GM19025 (cell line): ENCODE measurements around the gene CYP2B6.
"Not testable (repeated sequence)": the region's sequence is repeated elsewhere in the genome, so short reads cannot be mapped to it uniquely, and the experiment has no call there.

Source experiments
- ATAC-seq: cut with Tn5 transposase; IDR thresholded peaks from one replicate; pipeline ENCODE4 v1.9.1; 2021; ENCODE audit warnings: mild to moderate bottlenecking, low read depth, moderate library complexity; ENCODE audit not compliant: unreplicated experiment

Gene CYP2B6

GRCh38 chr19:40990972-40991381 is at the start of gene CYP2B6:
Gene CYP2B6, plus strand, starts transcription at chr19:40991282. Its CDS starts 24 bp downstream, at chr19:40991306.
- ATAC-seq, result no peak

GRCh38 chr19:40941481-40942219 is 49.4 kb upstream of the CYP2B6 start:
- ATAC-seq, result no peak

- ATAC-seq, result no peak
Measured at GRCh38 chr19:40945645-40946044, 45.4 kb upstream of the CYP2B6 start.

GRCh38 chr19:40947114-40947513 is 44.0 kb upstream of the CYP2B6 start:
- no peak for ATAC-seq

- ATAC-seq, result no peak
Measured at GRCh38 chr19:40947573-40947972, 43.5 kb upstream of the CYP2B6 start.

DNA sequence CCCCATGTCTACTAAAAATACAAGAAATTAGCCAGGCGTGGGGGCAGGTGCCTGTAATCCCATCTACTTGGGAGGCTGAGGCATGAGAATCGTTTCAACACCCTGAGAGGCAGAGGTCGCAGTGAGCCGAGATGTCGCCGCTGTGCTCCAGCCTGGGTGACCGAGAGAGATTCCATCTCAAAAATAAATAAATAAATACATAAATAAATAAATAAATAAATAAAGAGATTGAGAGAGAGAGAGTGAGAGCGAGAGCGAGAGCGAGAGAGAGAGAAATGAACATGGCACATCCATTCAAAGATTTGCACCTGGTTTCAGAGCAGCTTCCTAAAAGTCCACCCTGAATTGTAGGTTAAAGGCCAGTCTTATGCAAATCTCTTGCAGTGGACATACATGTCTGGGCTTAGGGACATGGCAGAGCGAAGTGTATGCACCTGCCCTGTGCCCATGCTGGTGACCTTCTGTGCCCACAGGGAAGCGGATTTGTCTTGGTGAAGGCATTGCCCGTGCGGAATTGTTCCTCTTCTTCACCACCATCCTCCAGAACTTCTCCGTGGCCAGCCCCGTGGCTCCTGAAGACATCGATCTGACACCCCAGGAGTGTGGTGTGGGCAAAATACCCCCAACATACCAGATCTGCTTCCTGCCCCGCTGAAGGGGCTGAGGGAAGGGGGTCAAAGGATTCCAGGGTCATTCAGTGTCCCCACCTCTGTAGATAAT is 42.3 kb upstream of the CYP2B6 start:
- no peak for ATAC-seq

DNA sequence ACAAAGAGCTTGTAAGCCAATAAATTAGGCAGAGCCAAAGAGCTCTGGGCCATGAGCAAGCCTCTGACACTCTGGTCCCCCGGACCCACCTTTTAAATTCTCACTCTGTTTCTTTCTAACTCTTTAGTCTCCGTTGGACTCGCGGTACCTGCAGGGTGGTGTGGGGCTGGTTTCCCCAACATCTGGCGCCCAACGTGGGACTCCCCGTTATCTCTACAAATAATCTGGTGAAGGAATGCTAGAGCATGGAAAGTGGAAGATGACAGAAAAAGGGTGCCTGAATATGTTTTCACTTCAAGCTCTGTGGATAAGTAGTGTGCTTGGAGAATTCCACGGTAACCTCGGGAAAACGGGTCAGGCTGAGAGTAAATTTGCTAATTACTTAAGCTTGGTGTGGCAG is 36.5 kb upstream of the CYP2B6 start:
- no peak for ATAC-seq

DNA sequence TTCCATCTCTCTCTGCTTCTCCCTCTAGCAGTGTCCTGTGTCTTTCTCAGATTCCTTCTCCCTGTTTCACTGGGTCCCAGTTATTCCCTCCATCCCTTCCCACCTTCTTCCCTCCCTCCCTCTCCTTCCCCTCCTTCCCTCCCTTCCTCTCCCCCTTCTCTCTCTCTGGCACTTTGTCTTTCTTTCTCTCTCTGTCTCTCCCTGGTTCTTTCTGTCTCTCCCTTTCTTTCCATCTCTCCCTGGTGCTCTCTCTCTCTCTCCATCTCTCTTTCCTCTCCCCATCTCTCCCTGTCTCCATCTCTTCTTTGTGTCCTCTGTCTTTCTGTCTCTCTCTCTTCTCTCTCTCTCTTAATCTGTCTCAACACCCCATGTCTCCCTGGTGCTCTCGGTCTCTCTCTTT is 31.7 kb upstream of the CYP2B6 start:
- ATAC-seq, result no peak

DNA sequence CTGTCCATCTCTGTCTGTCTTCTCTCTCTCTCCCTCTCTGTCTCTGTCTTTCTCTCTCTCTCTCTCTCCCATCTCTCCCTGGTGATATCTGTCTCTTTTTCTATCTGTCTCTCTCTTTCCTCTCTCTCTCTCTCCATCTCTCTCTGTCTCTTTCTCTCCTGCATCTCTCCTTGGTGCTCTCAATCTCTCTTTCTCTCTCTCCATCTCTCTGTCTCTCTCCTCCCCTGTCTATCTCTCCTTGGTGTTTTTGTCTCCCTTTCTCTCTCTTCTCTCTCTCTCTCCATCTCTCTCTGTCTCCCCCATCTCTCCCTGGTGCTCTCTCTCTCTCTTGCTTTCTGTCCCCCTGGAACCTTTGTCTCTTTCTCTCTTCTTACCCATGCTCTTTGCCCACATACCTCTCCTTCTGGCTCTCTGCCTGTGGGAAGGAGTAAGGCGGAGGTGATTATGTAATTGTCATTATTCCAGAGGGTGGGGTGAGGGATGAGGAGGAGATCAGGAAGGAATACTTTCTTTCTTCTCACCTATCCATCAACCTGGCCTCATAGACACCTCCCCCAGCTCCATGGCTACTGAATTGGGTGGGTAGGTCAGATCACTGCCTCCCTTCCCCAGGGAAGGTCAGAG is 30.9 kb upstream of the CYP2B6 start:
- no peak for ATAC-seq

DNA sequence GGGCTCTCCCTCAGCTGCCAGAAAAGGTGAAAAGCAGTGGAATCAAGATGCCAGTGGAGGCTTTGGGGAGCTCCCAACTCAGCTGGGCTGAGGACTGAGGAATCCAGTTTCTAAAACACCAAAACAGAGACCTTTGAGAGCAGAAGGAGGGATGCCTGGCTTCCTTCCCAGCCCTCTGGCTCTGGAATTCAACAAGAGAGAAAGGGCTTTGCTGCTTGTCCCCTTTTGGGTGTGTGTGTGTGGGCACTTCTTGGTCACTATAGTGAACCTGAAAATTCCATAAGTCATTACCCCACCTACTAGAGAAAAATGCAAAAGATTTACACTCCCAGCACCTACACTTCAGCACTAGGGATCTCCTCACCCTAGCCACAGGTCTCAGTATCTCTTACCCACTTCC is 30.3 kb upstream of the CYP2B6 start:
- no peak for ATAC-seq

GRCh38 chr19:40962460-40962961 is 28.6 kb upstream of the CYP2B6 start:
- ATAC-seq, result no peak

DNA sequence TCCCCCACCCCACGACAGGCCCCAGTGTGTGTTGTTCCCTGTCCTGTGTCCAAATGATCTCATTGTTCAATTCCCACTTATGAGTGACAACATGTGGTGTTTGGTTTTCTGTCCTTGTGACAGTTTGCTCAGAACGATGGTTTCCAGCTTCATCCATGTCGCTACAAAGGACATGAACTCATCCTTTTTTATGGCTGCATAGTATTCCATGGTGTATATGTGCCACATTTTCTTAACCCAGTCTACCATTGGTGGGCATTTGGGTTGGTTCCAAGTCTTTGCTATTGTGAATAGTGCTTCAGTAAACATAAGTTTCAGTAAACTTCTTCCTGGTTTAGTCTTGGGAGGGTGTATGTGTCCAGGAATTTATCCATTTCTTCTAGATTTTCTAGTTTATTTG is 26.7 kb upstream of the CYP2B6 start:
- ATAC-seq, result not testable (repeated sequence)

- ATAC-seq, result not testable (repeated sequence)
Measured at GRCh38 chr19:40965351-40965750, 25.7 kb upstream of the CYP2B6 start.

DNA sequence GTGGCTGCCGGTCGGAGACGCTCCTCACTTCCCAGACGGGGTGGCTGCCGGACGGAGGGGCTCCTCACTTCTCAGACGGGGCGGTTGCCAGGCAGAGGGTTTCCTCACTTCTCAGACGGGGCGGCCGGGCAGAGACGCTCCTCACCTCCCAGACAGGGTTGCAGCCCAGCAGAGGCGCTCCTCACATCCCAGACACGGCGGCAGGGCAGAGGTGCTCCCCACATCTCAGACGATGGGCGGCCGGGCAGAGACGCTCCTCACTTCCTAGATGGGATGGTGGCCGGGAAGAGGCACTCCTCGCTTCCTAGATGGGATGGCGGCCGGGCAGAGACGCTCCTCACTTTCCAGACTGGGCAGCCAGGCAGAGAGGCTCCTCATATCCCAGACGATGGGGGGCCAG is 24.5 kb upstream of the CYP2B6 start:
- ATAC-seq, result not testable (repeated sequence)

- not testable (repeated sequence) for ATAC-seq
Measured at GRCh38 chr19:40968065-40968464, 23.0 kb upstream of the CYP2B6 start.

GRCh38 chr19:40969721-40970120 is 21.4 kb upstream of the CYP2B6 start:
- not testable (repeated sequence) for ATAC-seq

DNA sequence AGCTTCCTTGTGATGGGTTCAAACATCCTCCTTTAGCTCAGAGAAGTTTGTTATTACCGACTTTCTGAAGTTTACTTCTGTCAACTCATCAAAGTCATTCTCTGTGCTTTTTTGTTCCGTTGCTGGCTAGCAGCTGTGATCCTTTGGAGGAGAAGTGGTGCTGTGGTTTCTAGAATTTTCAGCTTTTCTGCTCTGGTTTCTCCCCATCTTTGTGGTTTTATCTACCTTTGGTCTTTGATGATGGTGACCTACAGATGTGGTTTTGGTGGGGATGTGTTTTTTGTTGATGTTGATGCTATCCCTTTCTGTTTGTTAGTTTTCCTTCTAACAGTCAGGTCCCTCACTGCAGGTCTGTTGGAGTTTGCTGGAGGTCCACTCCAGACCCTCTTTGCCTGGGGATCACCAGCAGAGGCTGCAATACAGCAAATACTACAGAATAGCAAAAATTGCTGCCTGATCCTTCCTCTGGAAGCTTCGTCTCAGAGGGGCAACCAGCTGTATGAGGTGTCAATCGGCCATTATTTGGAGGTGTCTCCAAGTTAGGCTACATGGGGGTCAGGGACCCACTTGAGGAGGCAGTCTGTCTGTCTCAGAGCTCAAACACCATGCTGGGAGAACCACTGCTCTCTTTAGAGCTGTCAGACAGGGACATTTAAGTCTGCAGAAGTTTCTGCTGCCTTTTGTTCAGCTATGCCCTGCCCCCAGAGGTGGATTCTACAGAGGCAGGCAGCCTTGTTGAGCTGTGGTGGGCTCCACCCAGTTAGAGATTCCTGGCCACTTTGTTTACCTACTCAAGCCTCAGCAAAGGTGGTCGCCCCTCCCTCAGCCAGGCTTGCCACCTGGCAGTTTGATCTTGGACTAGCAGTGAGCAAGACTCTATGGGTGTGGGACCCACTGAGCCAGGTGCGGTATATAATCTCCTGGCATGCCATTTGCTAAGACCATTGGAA is 20.4 kb upstream of the CYP2B6 start:
- ATAC-seq, result not testable (repeated sequence)

DNA sequence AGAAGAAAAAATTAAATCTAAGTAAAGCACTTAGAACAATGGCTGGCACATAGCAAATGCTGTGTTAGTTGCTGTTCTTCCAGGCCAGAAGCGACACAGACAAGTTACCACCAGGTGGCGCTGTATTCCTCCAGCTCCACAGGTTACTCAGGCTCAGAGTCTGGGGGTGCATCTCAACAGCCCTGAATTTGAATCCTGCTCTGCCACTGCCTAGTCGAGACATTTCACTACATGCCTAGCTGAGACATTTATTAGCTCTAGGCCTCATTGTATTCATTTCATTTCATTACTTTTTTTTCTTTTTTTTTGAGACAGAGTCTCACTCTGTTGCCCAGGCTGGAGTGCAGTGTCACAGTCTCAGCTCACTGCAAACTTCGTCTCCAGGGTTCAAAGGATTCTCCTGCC is 16.4 kb upstream of the CYP2B6 start:
- no peak for ATAC-seq

DNA sequence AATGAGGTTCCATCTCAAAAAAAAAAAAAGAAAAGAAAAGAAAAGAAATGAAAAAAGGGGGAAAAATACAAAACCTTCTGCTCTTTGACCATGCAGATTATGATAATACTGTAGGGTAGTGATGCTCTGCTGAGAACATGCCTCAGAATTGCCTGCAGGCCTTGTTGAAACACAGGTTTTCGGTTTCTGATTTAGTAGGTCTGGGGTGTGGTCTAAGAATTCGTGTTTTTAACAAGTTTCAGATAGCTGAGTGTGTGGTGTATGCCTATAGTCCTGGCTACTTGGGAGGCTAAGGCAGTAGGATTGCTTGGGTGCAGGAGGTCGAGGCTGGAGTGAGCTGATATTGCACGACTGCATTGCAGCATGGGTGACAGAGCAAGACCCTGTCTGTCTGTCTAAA is 14.9 kb upstream of the CYP2B6 start:
- ATAC-seq, result no peak

- no peak for ATAC-seq
Measured at GRCh38 chr19:40976724-40977123, 14.4 kb upstream of the CYP2B6 start.
